Body of pancreas (tissue), 4 donors: ENCODE measurements around the gene DYNLT4. TPM values are rescaled to one million over a fixed set of nuclear protein-coding genes. Genes with fewer than 3 reads are reported as not detected.

ENCODE experiments used
- ATAC-seq: fragments of 150-250 bp; one replicate; pipeline ENCODE4 v1.9.1; 2016
- DNase-seq, 4 donors: peaks; one replicate each; pipeline ENCODE4 v3.0.0-alpha.2; 2019
- H3K27ac ChIP-seq, 4 donors: fragments of 200-600 bp; sonication (generic); 1 replicate in 3 of 4; 2 replicates in 1 of 4; pipeline versions ENCODE4 v1.5.1 to v1.6.1; 2016 to 2019; ENCODE audit warnings: mild to moderate bottlenecking in 1 of 4, mixed read lengths in 1 of 4, moderate library complexity in 1 of 4
- H3K27me3 ChIP-seq, 2 donors: fragments of 200-600 bp; sonication (generic); one replicate each; pipeline ENCODE4 v1.6.0; 2016; ENCODE audit warnings: mild to moderate bottlenecking in 1 of 2
- H3K36me3 ChIP-seq, 2 donors: fragments of 200-600 bp; sonication (generic); replicated peaks in 1 of 2; 2 replicates each; pipeline ENCODE4 v1.5.1; 2016; ENCODE audit warnings: low read depth in 2 of 2; ENCODE audit not compliant: insufficient read depth in 1 of 2
- H3K4me1 ChIP-seq: fragments of 200-600 bp; sonication (generic); one replicate; pipeline ENCODE4 v1.6.0; 2016
- H3K4me3 ChIP-seq, 2 donors: fragments of 200-600 bp; sonication (generic); 1 replicate in 1 of 2; 2 replicates in 1 of 2; pipeline ENCODE4 v1.5.1; 2016 to 2019
- H3K9me3 ChIP-seq, 3 donors: fragments of 200-600 bp; sonication (generic); 1 replicate in 2 of 3; 2 replicates in 1 of 3; pipeline ENCODE4 v1.5.1; 2016
- POLR2A ChIP-seq, 3 donors: fragments of 450-650 bp; IDR thresholded peaks; one replicate each; pipeline ENCODE4 v1.6.1; 2016; ENCODE audit warnings: antibody characterized with exemption in 3 of 3, mild to moderate bottlenecking in 2 of 3
- WGBS, 2 donors: methylation state at CpG; one replicate each; pipeline ENCODE4 v1.1.5; 2017; 5-methylcytosine and 5-hydroxymethylcytosine counted together
- intact Hi-C: fragments of 100-400 bp; cut with DNase I; formaldehyde crosslinking; loops from one replicate; pipeline ENCODE4 v1.15.1; 2023
- total RNA-seq, 2 donors: library from RNA; depleted of rRNA; stranded (reverse); fragments of >200 nt; gene quantifications; one replicate each; pipeline ENCODE4 v1.1.0, GENCODE V29; 2016
- TF ChIP-seq, protein P1 (sequence below), 7 experiments: fragments of 450-650 bp in 4 of 7; fragments of 200-600 bp in 3 of 7; sonication (generic) in 3 of 7; IDR thresholded peaks; one replicate each; pipeline ENCODE4 v1.5.1; 2016 to 2019; ENCODE audit warnings: antibody characterized with exemption in 7 of 7

Gene DYNLT4
- total RNA-seq, 2 donors from 2014 or later = 2.9 TPM; not detected in 1

- DNase-seq (no peak), ATAC-seq (no peak)
- TF ChIP-seq POLR2A (IDR thresholded peaks at IDR 0.05) = no peak
- TF ChIP-seq, protein P1, sequence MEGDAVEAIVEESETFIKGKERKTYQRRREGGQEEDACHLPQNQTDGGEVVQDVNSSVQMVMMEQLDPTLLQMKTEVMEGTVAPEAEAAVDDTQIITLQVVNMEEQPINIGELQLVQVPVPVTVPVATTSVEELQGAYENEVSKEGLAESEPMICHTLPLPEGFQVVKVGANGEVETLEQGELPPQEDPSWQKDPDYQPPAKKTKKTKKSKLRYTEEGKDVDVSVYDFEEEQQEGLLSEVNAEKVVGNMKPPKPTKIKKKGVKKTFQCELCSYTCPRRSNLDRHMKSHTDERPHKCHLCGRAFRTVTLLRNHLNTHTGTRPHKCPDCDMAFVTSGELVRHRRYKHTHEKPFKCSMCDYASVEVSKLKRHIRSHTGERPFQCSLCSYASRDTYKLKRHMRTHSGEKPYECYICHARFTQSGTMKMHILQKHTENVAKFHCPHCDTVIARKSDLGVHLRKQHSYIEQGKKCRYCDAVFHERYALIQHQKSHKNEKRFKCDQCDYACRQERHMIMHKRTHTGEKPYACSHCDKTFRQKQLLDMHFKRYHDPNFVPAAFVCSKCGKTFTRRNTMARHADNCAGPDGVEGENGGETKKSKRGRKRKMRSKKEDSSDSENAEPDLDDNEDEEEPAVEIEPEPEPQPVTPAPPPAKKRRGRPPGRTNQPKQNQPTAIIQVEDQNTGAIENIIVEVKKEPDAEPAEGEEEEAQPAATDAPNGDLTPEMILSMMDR (IDR thresholded peaks at IDR 0.05) = no peak
- Histone ChIP-seq H3K4me1 (no peaks in the 10 kb centered on the region), H3K36me3 (no peaks in the 10 kb centered on the region), H3K27me3 (no peaks in the 10 kb centered on the region), H3K9me3 (no peaks in the 10 kb centered on the region), H3K27ac (no peak overlapping the region), H3K4me3 (no peak overlapping the region)
- intact Hi-C loops = no loop called here
- 89 to 94% methylated on average over 1 of the region's 1 CpG for WGBS, 2 donors
Measured at GRCh38 chr1:44851308-44851707, 44.2 kb upstream of the DYNLT4 start.

GRCh38 chr1:44849575-44850132 lies 42.5 kb upstream of the DYNLT4 start:
- no peak for TF ChIP-seq POLR2A (IDR thresholded peaks at IDR 0.05)
- TF ChIP-seq, protein P1 (IDR thresholded peaks at IDR 0.05) = no peak
- Histone ChIP-seq H3K4me3 (no peak overlapping the region), H3K4me1 (no peaks in the 10 kb centered on the region), H3K9me3 (no peaks in the 10 kb centered on the region), H3K27ac (no peak overlapping the region), H3K27me3 (no peaks in the 10 kb centered on the region), H3K36me3 (no peaks in the 10 kb centered on the region)
- intact Hi-C loops = no loop called here
- no peak for ATAC-seq
- DNase-seq = no peak
- 85 to 100% methylated on average over 2 of the region's 2 CpGs for WGBS, 2 donors

GRCh38 chr1:44848456-44849181 lies 41.5 kb upstream of the DYNLT4 start:
- ATAC-seq = no peak
- DNase-seq = no peak

DNA sequence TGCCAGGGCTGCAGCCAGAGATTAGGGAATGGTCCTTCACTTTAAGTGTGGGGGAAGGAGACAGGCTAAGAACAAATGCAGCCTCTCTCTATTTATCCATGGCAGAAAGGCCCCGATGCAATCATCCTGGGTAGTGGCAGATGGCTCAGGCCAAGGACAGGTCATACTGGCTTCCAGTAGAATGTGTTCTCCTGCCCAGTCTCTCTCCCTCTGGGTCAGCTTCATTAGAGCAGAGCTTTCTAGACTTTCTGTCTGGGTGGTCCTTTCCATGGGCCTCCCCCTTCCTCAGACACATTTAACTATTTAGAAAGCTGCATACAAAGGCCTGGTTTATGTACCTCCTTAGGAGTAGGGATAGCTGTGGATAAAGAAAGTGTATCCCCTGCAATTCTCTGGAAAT lies 40.7 kb upstream of the DYNLT4 start:
- Histone ChIP-seq H3K36me3 (no peaks in the 10 kb centered on the region), H3K27me3 (no peaks in the 10 kb centered on the region), H3K4me3 (no peak overlapping the region), H3K4me1 (peaks cover 8% of the 10 kb centered on the region), H3K9me3 (no peaks in the 10 kb centered on the region), H3K27ac (no peak overlapping the region)
- no peak for DNase-seq
- intact Hi-C loops = no loop called here
- 71 to 83% methylated on average over 1 of the region's 1 CpG for WGBS, 2 donors
- no peak for ATAC-seq
- TF ChIP-seq, protein P1 (IDR thresholded peaks at IDR 0.05) = no peak
- TF ChIP-seq POLR2A (IDR thresholded peaks at IDR 0.05) = no peak

More at GRCh38 chr1:44848456-44849181, 41.5 kb upstream of the DYNLT4 start:
- WGBS, 2 donors = 79 to 90% methylated on average over 7 of the region's 7 CpGs
- Histone ChIP-seq H3K9me3 (no peaks in the 10 kb centered on the region), H3K27ac (no peak overlapping the region), H3K4me3 (no peak overlapping the region), H3K36me3 (no peaks in the 10 kb centered on the region), H3K27me3 (no peaks in the 10 kb centered on the region), H3K4me1 (peaks cover under 1% of the 10 kb centered on the region)
- intact Hi-C loops = no loop called here
- TF ChIP-seq, protein P1 (IDR thresholded peaks at IDR 0.05) = no peak
- TF ChIP-seq POLR2A (IDR thresholded peaks at IDR 0.05) = no peak

DNA sequence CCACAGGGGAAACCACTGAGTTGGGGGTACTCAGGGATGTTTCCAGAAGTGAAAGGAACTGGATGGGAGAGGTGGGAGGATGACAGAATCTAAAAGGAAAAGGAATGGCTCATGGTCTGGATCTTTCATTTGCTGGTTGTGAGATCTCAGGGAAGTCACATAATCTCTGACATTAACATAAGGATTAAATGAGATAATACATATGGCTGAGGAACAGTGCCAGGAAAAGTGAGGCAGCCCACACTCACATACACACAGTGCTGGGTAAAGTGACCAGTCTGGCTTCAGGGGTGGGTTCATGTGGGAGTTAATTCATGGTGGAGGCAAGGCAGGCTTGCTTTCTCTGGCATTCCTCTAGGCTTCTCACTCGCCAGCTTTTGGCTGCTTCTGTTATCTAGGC lies 39.8 kb upstream of the DYNLT4 start:
- ATAC-seq (no peak), DNase-seq (no peak)
- Histone ChIP-seq H3K27ac (no peak overlapping the region), H3K4me3 (no peak overlapping the region), H3K9me3 (no peaks in the 10 kb centered on the region), H3K4me1 (peaks cover 13% of the 10 kb centered on the region), H3K27me3 (no peaks in the 10 kb centered on the region), H3K36me3 (no peaks in the 10 kb centered on the region)
- intact Hi-C loops = no loop called here
- 85 to 100% methylated on average over 1 of the region's 1 CpG for WGBS, 2 donors
- TF ChIP-seq, protein P1 (IDR thresholded peaks at IDR 0.05) = no peak
- TF ChIP-seq POLR2A (IDR thresholded peaks at IDR 0.05) = no peak
